DOHH2 (cell line): Measurements from ENCODE around the gene APIP.

Experiments
- EZH2phosphoT487 ChIP-seq: fragments of 200-600 bp; sonication (generic); IDR thresholded peaks from 2 replicates; pipeline ENCODE4 v1.6.1; 2017; ENCODE audit warnings: borderline replicate concordance, mild to moderate bottlenecking, antibody characterized with exemption, low read length, moderate library complexity, mixed read lengths
- TF ChIP-seq, protein P1 (sequence below): fragments of 200-600 bp; sonication (generic); IDR thresholded peaks from one replicate; pipeline ENCODE4 v1.5.1; 2014; ENCODE audit warnings: antibody characterized with exemption, mild to moderate bottlenecking, low read depth, low read length; ENCODE audit not compliant: poor library complexity, severe bottlenecking

- no peak for TF ChIP-seq EZH2phosphoT487
- TF ChIP-seq, protein P1, sequence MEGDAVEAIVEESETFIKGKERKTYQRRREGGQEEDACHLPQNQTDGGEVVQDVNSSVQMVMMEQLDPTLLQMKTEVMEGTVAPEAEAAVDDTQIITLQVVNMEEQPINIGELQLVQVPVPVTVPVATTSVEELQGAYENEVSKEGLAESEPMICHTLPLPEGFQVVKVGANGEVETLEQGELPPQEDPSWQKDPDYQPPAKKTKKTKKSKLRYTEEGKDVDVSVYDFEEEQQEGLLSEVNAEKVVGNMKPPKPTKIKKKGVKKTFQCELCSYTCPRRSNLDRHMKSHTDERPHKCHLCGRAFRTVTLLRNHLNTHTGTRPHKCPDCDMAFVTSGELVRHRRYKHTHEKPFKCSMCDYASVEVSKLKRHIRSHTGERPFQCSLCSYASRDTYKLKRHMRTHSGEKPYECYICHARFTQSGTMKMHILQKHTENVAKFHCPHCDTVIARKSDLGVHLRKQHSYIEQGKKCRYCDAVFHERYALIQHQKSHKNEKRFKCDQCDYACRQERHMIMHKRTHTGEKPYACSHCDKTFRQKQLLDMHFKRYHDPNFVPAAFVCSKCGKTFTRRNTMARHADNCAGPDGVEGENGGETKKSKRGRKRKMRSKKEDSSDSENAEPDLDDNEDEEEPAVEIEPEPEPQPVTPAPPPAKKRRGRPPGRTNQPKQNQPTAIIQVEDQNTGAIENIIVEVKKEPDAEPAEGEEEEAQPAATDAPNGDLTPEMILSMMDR, result peak; percentile 54
Observed at GRCh38 chr11:34890812-34891211, 25.4 kb downstream of the APIP start.
